HG02973 (cell line): ENCODE results near the gene LONRF3.
A peak's percentile ranks its signal among the peaks of the same experiment; 100 is the strongest.

Experiments used
- ATAC-seq: cut with Tn5 transposase; IDR thresholded peaks from one replicate; pipeline ENCODE4 v1.9.1; 2021; ENCODE audit warnings: moderate library complexity; ENCODE audit not compliant: unreplicated experiment

LONRF3 gene

GRCh38 chrX:118974088-118974907 is at the start of gene LONRF3:
Gene LONRF3, plus strand, starts transcription at chrX:118974618. Its CDS starts 163 bp downstream, at chrX:118974781.
- no peak for ATAC-seq

- ATAC-seq, result no peak
Measured at GRCh38 chrX:118928151-118928550, 46.3 kb upstream of the LONRF3 start.

- no peak for ATAC-seq
Measured at GRCh38 chrX:118935352-118935751, 39.1 kb upstream of the LONRF3 start.

GRCh38 chrX:118941147-118941546 is 33.3 kb upstream of the LONRF3 start:
- ATAC-seq, result no peak

- no peak for ATAC-seq
Measured at GRCh38 chrX:118943102-118943501, 31.3 kb upstream of the LONRF3 start.

- ATAC-seq, result no peak
Measured at GRCh38 chrX:118945921-118946320, 28.5 kb upstream of the LONRF3 start.

GRCh38 chrX:118948270-118948669 is 26.1 kb upstream of the LONRF3 start:
- ATAC-seq, result no peak

- ATAC-seq, result no peak
Measured at GRCh38 chrX:118961866-118962560, 12.4 kb upstream of the LONRF3 start.

- no peak for ATAC-seq
Measured at GRCh38 chrX:118963159-118963558, 11.3 kb upstream of the LONRF3 start.

- ATAC-seq, result no peak
Measured at GRCh38 chrX:118964252-118964651, 10.2 kb upstream of the LONRF3 start.

- ATAC-seq, result no peak
Measured at GRCh38 chrX:118965395-118965794, 9.0 kb upstream of the LONRF3 start.

GRCh38 chrX:118968031-118968430 is 6.4 kb upstream of the LONRF3 start:
- ATAC-seq, result no peak

GRCh38 chrX:118971552-118971951 is 2.9 kb upstream of the LONRF3 start:
- no peak for ATAC-seq

GRCh38 chrX:118973389-118974087 is 880 bp upstream of the LONRF3 start:
- no peak for ATAC-seq

GRCh38 chrX:118974908-118975671 is 672 bp downstream of the LONRF3 start:
- ATAC-seq, result peak; percentile 53

- ATAC-seq, result no peak
Measured at GRCh38 chrX:118975831-118976598, 1.6 kb downstream of the LONRF3 start.

GRCh38 chrX:118976599-118977340 is 2.4 kb downstream of the LONRF3 start:
- no peak for ATAC-seq

- no peak for ATAC-seq
Measured at GRCh38 chrX:118977424-118977823, 3.0 kb downstream of the LONRF3 start.

- no peak for ATAC-seq
Measured at GRCh38 chrX:118978451-118978850, 4.0 kb downstream of the LONRF3 start.
